SK-N-SH treated with all-trans-retinoic acid at 6 μM for 48 hours (cell line): ENCODE data around the gene ACTG2.

Experiments used
- ATAC-seq: fragments of 200-7000 bp; cut with Tn5 transposase; 3 replicates; pipeline ENCODE4 v1.9.1; 2020; ENCODE audit warnings: mild to moderate bottlenecking, moderate library complexity
- ARNTL ChIP-seq: fragments of 450-650 bp; formaldehyde crosslinking; IDR thresholded peaks from 2 replicates; pipeline ENCODE4 v1.5.0; 2020; ENCODE audit warnings: low read depth, mild to moderate bottlenecking, moderate library complexity, borderline replicate concordance
- BACH2 ChIP-seq: fragments of 250-450 bp; sonication (Bioruptor Pico); IDR thresholded peaks from 2 replicates; pipeline ENCODE4 v1.9.0; 2021; ENCODE audit warnings: mild to moderate bottlenecking, borderline replicate concordance
- CSDC2 ChIP-seq: fragments of 250-450 bp; sonication (Bioruptor Pico); IDR thresholded peaks from 2 replicates; pipeline ENCODE4 v1.5.0; 2020; ENCODE audit warnings: mild to moderate bottlenecking, moderate library complexity
- ESRRG ChIP-seq: fragments of 250-450 bp; sonication (Bioruptor Pico); IDR thresholded peaks from 2 replicates; pipeline ENCODE4 v1.6.1; 2021; ENCODE audit warnings: mild to moderate bottlenecking
- GLIS3 ChIP-seq: fragments of 250-450 bp; sonication (Bioruptor Pico); IDR thresholded peaks from 2 replicates; pipeline ENCODE4 v1.5.0; 2020; ENCODE audit warnings: mild to moderate bottlenecking, moderate library complexity
- ISL1 ChIP-seq: fragments of 250-450 bp; sonication (Bioruptor Pico); IDR thresholded peaks from 2 replicates; pipeline ENCODE4 v2.1.2; 2022; ENCODE audit warnings: mild to moderate bottlenecking, moderate library complexity
- OSR1 ChIP-seq: fragments of 250-450 bp; sonication (Bioruptor Pico); IDR thresholded peaks from 2 replicates; pipeline ENCODE4 v1.8.0; 2022; ENCODE audit warnings: moderate library complexity, mild to moderate bottlenecking, inconsistent platforms
- PPARA ChIP-seq: fragments of 250-450 bp; sonication (Bioruptor Pico); IDR thresholded peaks from 2 replicates; pipeline ENCODE4 v1.5.0; 2020; ENCODE audit warnings: mild to moderate bottlenecking, borderline replicate concordance
- RARB ChIP-seq: fragments of 250-450 bp; sonication (Bioruptor Pico); IDR thresholded peaks from 2 replicates; pipeline ENCODE4 v1.8.0; 2021; ENCODE audit warnings: mild to moderate bottlenecking, moderate library complexity
- SNAI2 ChIP-seq: fragments of 250-450 bp; sonication (Bioruptor Pico); IDR thresholded peaks from 2 replicates; pipeline ENCODE4 v1.5.0; 2020; ENCODE audit warnings: mild to moderate bottlenecking, moderate library complexity
- TCF4 ChIP-seq: fragments of 250-450 bp; sonication (Bioruptor Pico); IDR thresholded peaks from 2 replicates; pipeline ENCODE4 v1.8.0; 2021; ENCODE audit warnings: mild to moderate bottlenecking, moderate library complexity, borderline replicate concordance
- TOX ChIP-seq: fragments of 250-450 bp; sonication (Bioruptor Pico); IDR thresholded peaks from 2 replicates; pipeline ENCODE4 v1.8.0; 2021; ENCODE audit warnings: mild to moderate bottlenecking, moderate library complexity, borderline replicate concordance
- ZC3H10 ChIP-seq: fragments of 250-450 bp; sonication (Bioruptor Pico); IDR thresholded peaks from 2 replicates; pipeline ENCODE4 v1.5.1; 2021; ENCODE audit warnings: mild to moderate bottlenecking, moderate library complexity
- ZFP3 ChIP-seq: fragments of 250-450 bp; sonication (Bioruptor Pico); IDR thresholded peaks from 2 replicates; pipeline ENCODE4 v1.5.0; 2020; ENCODE audit warnings: mild to moderate bottlenecking, moderate library complexity
- ZFP30 ChIP-seq: fragments of 450-650 bp; formaldehyde crosslinking; IDR thresholded peaks from 2 replicates; pipeline ENCODE4 v1.5.0; 2022; ENCODE audit warnings: mild to moderate bottlenecking, moderate library complexity
- ZNF565 ChIP-seq: fragments of 450-650 bp; formaldehyde crosslinking; conservative IDR thresholded peaks from 2 replicates; pipeline ENCODE4 v1.5.0; 2020; ENCODE audit warnings: low read depth, mild to moderate bottlenecking, moderate library complexity
- ZNF70 ChIP-seq: fragments of 450-650 bp; formaldehyde crosslinking; IDR thresholded peaks from 2 replicates; pipeline ENCODE4 v1.5.0; 2020; ENCODE audit warnings: mild to moderate bottlenecking, moderate library complexity
- ZNF8 ChIP-seq: fragments of 450-650 bp; formaldehyde crosslinking; IDR thresholded peaks from 2 replicates; pipeline ENCODE4 v1.5.0; 2020; ENCODE audit warnings: mild to moderate bottlenecking, moderate library complexity
- TF ChIP-seq, protein P1 (sequence below): fragments of 250-450 bp; sonication (Bioruptor Pico); IDR thresholded peaks from 2 replicates; pipeline ENCODE4 v1.8.0; 2021; ENCODE audit warnings: low read depth, mild to moderate bottlenecking, moderate library complexity, borderline replicate concordance
- TF ChIP-seq, protein P2 (sequence below): fragments of 250-450 bp; sonication (Bioruptor Pico); IDR thresholded peaks from 2 replicates; pipeline ENCODE4 v1.5.0; 2020; ENCODE audit warnings: mild to moderate bottlenecking, moderate library complexity
- TF ChIP-seq, protein P3 (sequence below): fragments of 250-450 bp; sonication (Bioruptor Pico); IDR thresholded peaks from 2 replicates; pipeline ENCODE4 v1.5.1; 2021; ENCODE audit warnings: mild to moderate bottlenecking, moderate library complexity
- TF ChIP-seq, protein P4 (sequence below): fragments of 250-450 bp; sonication (Bioruptor Pico); IDR thresholded peaks from 2 replicates; pipeline ENCODE4 v1.8.0; 2020; ENCODE audit warnings: mild to moderate bottlenecking, moderate library complexity, borderline replicate concordance
- TF ChIP-seq, protein P5 (sequence below): fragments of 250-450 bp; sonication (Bioruptor Pico); IDR thresholded peaks from 2 replicates; pipeline ENCODE4 v1.5.1; 2020; ENCODE audit warnings: low read depth, mild to moderate bottlenecking, moderate library complexity

Gene ACTG2

DNA sequence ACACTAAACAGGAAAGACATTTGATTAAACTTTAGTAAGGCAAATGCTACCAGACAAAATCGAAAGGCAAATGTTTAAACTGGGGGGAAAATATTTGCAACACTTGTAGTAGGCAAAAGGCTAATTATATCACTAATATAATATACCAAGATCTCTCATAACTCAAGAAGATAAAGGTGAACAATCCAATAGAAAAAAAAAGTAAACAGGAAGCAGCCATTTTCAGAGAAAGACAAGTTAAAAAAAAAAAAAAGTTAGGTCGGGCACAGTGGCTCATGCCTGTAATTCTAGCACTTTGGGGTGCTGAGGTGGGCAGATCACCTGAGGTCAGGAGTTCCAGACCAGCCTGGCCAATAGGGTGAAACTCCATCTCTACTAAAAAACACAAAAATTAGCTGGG, 4.4 kb upstream of the ACTG2 start:
- no peak for ATAC-seq

DNA sequence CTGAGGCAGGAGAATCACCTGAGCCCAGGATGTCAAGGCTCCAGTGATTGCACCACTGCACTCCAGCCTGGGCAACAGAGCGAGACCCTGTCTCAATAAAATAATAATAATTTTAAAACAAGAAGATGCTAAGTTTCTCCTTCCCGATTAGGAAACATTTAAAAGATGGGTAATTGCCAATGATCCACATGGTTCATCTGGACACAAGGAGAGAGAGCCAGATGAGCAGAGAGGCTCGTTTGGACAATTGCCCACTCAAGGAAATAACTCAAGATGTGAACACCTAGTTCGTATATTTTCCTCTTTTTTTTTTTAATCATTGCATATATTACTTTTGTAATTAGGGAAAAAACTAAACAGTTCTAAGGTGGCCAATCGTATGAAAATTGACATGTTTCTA, 3.6 kb upstream of the ACTG2 start:
- ATAC-seq, result no peak
- TF ChIP-seq TCF4 (CRISPR knock-in tag) (no peak), ZNF70 (no peak), OSR1 (CRISPR knock-in tag) (no peak), TOX (no peak), PPARA (no peak), ARNTL (CRISPR knock-in tag) (no peak), CSDC2 (CRISPR knock-in tag) (no peak), SNAI2 (CRISPR knock-in tag) (no peak), ZNF8 (no peak), GLIS3 (CRISPR knock-in tag) (no peak), RARB (CRISPR knock-in tag) (no peak), ZFP30 (CRISPR knock-in tag) (no peak), ZC3H10 (no peak)
- TF ChIP-seq, protein P1, sequence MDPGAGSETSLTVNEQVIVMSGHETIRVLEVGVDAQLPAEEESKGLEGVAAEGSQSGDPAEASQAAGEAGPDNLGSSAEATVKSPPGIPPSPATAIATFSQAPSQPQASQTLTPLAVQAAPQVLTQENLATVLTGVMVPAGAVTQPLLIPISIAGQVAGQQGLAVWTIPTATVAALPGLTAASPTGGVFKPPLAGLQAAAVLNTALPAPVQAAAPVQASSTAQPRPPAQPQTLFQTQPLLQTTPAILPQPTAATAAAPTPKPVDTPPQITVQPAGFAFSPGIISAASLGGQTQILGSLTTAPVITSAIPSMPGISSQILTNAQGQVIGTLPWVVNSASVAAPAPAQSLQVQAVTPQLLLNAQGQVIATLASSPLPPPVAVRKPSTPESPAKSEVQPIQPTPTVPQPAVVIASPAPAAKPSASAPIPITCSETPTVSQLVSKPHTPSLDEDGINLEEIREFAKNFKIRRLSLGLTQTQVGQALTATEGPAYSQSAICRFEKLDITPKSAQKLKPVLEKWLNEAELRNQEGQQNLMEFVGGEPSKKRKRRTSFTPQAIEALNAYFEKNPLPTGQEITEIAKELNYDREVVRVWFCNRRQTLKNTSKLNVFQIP (CRISPR knock-in tag), result no peak
- TF ChIP-seq, protein P2, sequence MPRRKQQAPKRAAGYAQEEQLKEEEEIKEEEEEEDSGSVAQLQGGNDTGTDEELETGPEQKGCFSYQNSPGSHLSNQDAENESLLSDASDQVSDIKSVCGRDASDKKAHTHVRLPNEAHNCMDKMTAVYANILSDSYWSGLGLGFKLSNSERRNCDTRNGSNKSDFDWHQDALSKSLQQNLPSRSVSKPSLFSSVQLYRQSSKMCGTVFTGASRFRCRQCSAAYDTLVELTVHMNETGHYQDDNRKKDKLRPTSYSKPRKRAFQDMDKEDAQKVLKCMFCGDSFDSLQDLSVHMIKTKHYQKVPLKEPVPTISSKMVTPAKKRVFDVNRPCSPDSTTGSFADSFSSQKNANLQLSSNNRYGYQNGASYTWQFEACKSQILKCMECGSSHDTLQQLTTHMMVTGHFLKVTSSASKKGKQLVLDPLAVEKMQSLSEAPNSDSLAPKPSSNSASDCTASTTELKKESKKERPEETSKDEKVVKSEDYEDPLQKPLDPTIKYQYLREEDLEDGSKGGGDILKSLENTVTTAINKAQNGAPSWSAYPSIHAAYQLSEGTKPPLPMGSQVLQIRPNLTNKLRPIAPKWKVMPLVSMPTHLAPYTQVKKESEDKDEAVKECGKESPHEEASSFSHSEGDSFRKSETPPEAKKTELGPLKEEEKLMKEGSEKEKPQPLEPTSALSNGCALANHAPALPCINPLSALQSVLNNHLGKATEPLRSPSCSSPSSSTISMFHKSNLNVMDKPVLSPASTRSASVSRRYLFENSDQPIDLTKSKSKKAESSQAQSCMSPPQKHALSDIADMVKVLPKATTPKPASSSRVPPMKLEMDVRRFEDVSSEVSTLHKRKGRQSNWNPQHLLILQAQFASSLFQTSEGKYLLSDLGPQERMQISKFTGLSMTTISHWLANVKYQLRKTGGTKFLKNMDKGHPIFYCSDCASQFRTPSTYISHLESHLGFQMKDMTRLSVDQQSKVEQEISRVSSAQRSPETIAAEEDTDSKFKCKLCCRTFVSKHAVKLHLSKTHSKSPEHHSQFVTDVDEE (CRISPR knock-in tag), result no peak

More for the DNA sequence above, 4.4 kb upstream of the ACTG2 start:
- TF ChIP-seq ZFP30 (CRISPR knock-in tag) (no peak), CSDC2 (CRISPR knock-in tag) (no peak), PPARA (no peak), ISL1 (no peak), SNAI2 (CRISPR knock-in tag) (no peak), ESRRG (no peak), ARNTL (CRISPR knock-in tag) (no peak), ZFP3 (no peak), RARB (CRISPR knock-in tag) (no peak), TOX (no peak), ZNF8 (no peak), OSR1 (CRISPR knock-in tag) (no peak), ZNF565 (CRISPR knock-in tag) (no peak), BACH2 (CRISPR knock-in tag) (no peak), ZC3H10 (no peak)
- TF ChIP-seq, protein P3, sequence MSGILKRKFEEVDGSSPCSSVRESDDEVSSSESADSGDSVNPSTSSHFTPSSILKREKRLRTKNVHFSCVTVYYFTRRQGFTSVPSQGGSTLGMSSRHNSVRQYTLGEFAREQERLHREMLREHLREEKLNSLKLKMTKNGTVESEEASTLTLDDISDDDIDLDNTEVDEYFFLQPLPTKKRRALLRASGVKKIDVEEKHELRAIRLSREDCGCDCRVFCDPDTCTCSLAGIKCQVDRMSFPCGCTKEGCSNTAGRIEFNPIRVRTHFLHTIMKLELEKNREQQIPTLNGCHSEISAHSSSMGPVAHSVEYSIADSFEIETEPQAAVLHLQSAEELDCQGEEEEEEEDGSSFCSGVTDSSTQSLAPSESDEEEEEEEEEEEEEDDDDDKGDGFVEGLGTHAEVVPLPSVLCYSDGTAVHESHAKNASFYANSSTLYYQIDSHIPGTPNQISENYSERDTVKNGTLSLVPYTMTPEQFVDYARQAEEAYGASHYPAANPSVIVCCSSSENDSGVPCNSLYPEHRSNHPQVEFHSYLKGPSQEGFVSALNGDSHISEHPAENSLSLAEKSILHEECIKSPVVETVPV (CRISPR knock-in tag), result no peak
- TF ChIP-seq, protein P1 (CRISPR knock-in tag), result no peak
- TF ChIP-seq, protein P4, sequence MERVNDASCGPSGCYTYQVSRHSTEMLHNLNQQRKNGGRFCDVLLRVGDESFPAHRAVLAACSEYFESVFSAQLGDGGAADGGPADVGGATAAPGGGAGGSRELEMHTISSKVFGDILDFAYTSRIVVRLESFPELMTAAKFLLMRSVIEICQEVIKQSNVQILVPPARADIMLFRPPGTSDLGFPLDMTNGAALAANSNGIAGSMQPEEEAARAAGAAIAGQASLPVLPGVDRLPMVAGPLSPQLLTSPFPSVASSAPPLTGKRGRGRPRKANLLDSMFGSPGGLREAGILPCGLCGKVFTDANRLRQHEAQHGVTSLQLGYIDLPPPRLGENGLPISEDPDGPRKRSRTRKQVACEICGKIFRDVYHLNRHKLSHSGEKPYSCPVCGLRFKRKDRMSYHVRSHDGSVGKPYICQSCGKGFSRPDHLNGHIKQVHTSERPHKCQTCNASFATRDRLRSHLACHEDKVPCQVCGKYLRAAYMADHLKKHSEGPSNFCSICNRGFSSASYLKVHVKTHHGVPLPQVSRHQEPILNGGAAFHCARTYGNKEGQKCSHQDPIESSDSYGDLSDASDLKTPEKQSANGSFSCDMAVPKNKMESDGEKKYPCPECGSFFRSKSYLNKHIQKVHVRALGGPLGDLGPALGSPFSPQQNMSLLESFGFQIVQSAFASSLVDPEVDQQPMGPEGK (CRISPR knock-in tag), result no peak
- TF ChIP-seq, protein P5, sequence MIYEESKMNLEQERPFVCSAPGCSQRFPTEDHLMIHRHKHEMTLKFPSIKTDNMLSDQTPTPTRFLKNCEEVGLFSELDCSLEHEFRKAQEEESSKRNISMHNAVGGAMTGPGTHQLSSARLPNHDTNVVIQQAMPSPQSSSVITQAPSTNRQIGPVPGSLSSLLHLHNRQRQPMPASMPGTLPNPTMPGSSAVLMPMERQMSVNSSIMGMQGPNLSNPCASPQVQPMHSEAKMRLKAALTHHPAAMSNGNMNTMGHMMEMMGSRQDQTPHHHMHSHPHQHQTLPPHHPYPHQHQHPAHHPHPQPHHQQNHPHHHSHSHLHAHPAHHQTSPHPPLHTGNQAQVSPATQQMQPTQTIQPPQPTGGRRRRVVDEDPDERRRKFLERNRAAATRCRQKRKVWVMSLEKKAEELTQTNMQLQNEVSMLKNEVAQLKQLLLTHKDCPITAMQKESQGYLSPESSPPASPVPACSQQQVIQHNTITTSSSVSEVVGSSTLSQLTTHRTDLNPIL (CRISPR knock-in tag), result no peak
- TF ChIP-seq, protein P2 (CRISPR knock-in tag), result no peak
